GM21737 (cell line): ENCODE measurements around the gene FAM161B.

Experiments
- ATAC-seq: cut with Tn5 transposase; IDR thresholded peaks from one replicate; pipeline ENCODE4 v1.9.1; 2021; ENCODE audit warnings: mild to moderate bottlenecking, moderate library complexity; ENCODE audit not compliant: unreplicated experiment

Gene FAM161B

GRCh38 chr14:73884438-73885190, 65.3 kb downstream of the FAM161B start:
- ATAC-seq: no peak
